Measurements from ENCODE around the gene GNAQ. TPM values are rescaled to one million over a fixed set of nuclear protein-coding genes. Genes with fewer than 3 reads are reported as not detected.

GNAQ gene
- total RNA-seq, 1 donor from 2014 or later: 21.3 TPM

GRCh38 chr9:78047106-78047505 is 15.5 kb upstream of the GNAQ start:
- TF ChIP-seq, protein P1, sequence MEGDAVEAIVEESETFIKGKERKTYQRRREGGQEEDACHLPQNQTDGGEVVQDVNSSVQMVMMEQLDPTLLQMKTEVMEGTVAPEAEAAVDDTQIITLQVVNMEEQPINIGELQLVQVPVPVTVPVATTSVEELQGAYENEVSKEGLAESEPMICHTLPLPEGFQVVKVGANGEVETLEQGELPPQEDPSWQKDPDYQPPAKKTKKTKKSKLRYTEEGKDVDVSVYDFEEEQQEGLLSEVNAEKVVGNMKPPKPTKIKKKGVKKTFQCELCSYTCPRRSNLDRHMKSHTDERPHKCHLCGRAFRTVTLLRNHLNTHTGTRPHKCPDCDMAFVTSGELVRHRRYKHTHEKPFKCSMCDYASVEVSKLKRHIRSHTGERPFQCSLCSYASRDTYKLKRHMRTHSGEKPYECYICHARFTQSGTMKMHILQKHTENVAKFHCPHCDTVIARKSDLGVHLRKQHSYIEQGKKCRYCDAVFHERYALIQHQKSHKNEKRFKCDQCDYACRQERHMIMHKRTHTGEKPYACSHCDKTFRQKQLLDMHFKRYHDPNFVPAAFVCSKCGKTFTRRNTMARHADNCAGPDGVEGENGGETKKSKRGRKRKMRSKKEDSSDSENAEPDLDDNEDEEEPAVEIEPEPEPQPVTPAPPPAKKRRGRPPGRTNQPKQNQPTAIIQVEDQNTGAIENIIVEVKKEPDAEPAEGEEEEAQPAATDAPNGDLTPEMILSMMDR (IDR thresholded peaks at IDR 0.05; ENCODE audit: insufficient read depth, low read length, severe bottlenecking): no peak
- DNase-seq (ENCODE audit: low read depth): no peak
- Histone ChIP-seq H3K36me3 (ENCODE audit: control insufficient read depth, insufficient read depth, low read length) (no peaks in the 10 kb centered on the region), H3K27me3 (ENCODE audit: control insufficient read depth, insufficient read depth, low read length) (no peaks in the 10 kb centered on the region), H3K4me3 (ENCODE audit: low read depth, low read length) (no peak overlapping the region)
- no peak for FAIRE-seq

DNA sequence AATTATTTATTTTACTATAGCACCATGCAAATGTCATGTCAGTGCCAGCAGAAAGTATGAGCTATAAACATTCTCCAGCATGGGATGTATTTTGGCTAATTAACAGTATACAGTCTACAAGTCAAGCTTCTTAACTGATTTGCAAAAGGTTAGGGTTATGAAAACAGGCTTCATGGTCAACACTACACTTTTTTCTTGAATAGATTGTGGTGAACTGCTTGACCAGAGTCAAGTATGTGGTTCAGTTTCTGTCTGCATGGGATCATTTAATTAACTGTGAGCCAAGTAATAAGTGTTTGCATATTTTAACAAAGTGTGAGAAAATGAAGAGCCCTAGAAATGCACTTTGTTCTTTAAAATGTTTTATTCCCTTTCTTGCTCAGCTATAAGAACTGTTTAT is 14.5 kb upstream of the GNAQ start:
- DNase-seq (ENCODE audit: low read depth) (no peak), FAIRE-seq (no peak)
- Histone ChIP-seq H3K4me3 (ENCODE audit: low read depth, low read length) (no peak overlapping the region), H3K27me3 (ENCODE audit: control insufficient read depth, insufficient read depth, low read length) (no peaks in the 10 kb centered on the region), H3K36me3 (ENCODE audit: control insufficient read depth, insufficient read depth, low read length) (no peaks in the 10 kb centered on the region)
- TF ChIP-seq, protein P1 (IDR thresholded peaks at IDR 0.05; ENCODE audit: insufficient read depth, low read length, severe bottlenecking): no peak

DNA sequence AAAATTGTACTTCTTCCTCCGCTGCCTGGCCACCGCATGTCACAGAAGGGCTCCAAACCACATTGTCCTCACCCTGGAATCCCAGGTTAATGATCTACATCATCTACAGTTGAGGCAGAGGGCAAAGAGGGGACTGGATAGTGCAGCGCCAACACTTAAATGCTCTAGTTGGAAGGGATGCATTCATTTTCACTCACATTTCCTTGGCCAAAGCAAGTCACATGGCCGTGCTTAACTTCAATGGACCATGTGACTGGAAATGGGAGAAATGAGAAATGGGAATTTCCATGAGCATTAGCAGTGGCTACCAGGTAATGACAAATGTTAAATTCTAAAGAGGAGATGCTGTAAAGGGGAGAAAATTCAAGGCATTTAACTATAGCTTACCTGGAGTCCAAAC is 13.3 kb upstream of the GNAQ start:
- Histone ChIP-seq H3K27me3 (ENCODE audit: control insufficient read depth, insufficient read depth, low read length) (no peaks in the 10 kb centered on the region), H3K36me3 (ENCODE audit: control insufficient read depth, insufficient read depth, low read length) (no peaks in the 10 kb centered on the region), H3K4me3 (ENCODE audit: low read depth, low read length) (no peak overlapping the region)
- FAIRE-seq (no peak), DNase-seq (ENCODE audit: low read depth) (no peak)
- TF ChIP-seq, protein P1 (IDR thresholded peaks at IDR 0.05; ENCODE audit: insufficient read depth, low read length, severe bottlenecking): no peak

DNA sequence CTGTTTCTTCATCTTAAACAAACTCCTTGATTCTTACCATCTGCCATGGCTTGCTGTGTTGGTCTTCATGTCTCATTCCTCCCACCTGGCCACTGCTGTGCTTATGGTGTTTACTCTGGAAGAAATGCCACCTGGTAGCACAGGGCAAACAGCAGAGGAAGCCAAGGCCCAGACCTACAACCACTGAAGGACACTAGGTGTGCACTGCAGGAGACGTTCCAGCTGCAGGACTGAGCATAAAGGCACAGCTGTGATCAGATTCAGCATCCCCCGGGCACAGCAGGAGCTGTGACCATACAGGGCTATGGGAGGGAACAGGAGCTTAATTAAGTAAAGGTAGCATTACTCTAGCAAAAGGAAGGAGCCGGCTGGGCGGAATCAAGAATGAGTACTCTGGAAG is 12.6 kb upstream of the GNAQ start:
- TF ChIP-seq, protein P1 (IDR thresholded peaks at IDR 0.05; ENCODE audit: insufficient read depth, low read length, severe bottlenecking): no peak
- no peak overlapping the region for H3K4me3 ChIP-seq (ENCODE audit: low read depth, low read length)
- H3K36me3 ChIP-seq (ENCODE audit: control insufficient read depth, insufficient read depth, low read length): no peaks in the 10 kb centered on the region
- no peak for DNase-seq (ENCODE audit: low read depth)
- no peaks in the 10 kb centered on the region for H3K27me3 ChIP-seq (ENCODE audit: control insufficient read depth, insufficient read depth, low read length)
- FAIRE-seq: no peak

- H3K36me3 ChIP-seq (ENCODE audit: control insufficient read depth, insufficient read depth, low read length): no peaks in the 10 kb centered on the region
- H3K27me3 ChIP-seq (ENCODE audit: control insufficient read depth, insufficient read depth, low read length): no peaks in the 10 kb centered on the region
- FAIRE-seq (no peak), DNase-seq (ENCODE audit: low read depth) (no peak)
- TF ChIP-seq, protein P1 (IDR thresholded peaks at IDR 0.05; ENCODE audit: insufficient read depth, low read length, severe bottlenecking): no peak
- no peak overlapping the region for H3K4me3 ChIP-seq (ENCODE audit: low read depth, low read length)
Measured at GRCh38 chr9:78041971-78042370, 10.4 kb upstream of the GNAQ start.

- TF ChIP-seq, protein P1 (IDR thresholded peaks at IDR 0.05; ENCODE audit: insufficient read depth, low read length, severe bottlenecking): no peak
- no peak overlapping the region for H3K4me3 ChIP-seq (ENCODE audit: low read depth, low read length)
- DNase-seq (ENCODE audit: low read depth) (no peak), FAIRE-seq (peak; percentile 36)
- H3K36me3 ChIP-seq (ENCODE audit: control insufficient read depth, insufficient read depth, low read length): no peaks in the 10 kb centered on the region
- H3K27me3 ChIP-seq (ENCODE audit: control insufficient read depth, insufficient read depth, low read length): no peaks in the 10 kb centered on the region
Measured at GRCh38 chr9:78040726-78041125, 9.1 kb upstream of the GNAQ start.

Measured in bronchial epithelial cell (primary cell).